C4-2B (cell line): ENCODE results near the gene SLC17A5.
"Not testable (repeated sequence)": the region's sequence is repeated elsewhere in the genome, so short reads cannot be mapped to it uniquely, and the experiment has no call there.

Experiments used
- CTCF ChIP-seq: fragments of 450-650 bp; conservative IDR thresholded peaks from 2 replicates; pipeline ENCODE4 v1.5.1; 2017; ENCODE audit warnings: mild to moderate bottlenecking
- ZFX ChIP-seq: fragments of 450-650 bp; IDR thresholded peaks from 2 replicates; pipeline ENCODE4 v1.6.1; 2017

- TF ChIP-seq CTCF, ZFX: not testable (repeated sequence)
Observed at GRCh38 chr6:73618082-73618481, 35.7 kb downstream of the SLC17A5 start.
